ENCODE data around the gene PRMT2.

PRMT2 gene

DNA sequence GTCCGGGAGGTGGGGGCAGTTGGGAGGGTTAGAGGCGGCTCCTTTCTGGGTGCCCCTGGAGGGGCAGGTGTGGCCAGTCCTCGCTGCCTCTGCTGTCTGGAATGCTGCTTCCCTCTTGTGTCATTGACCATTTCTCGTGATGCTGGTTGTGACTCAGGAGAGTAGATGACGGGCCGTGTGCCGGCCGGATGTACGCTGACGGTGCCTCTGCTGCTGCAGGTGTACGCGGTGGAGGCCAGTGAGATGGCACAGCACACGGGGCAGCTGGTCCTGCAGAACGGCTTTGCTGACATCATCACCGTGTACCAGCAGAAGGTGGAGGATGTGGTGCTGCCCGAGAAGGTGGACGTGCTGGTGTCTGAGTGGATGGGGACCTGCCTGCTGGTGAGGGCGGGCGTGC lies 13.9 kb downstream of the PRMT2 start:
- H3K36me3 ChIP-seq (ENCODE audit: control insufficient read depth in 1 of 2, insufficient read depth in 2 of 2, low read length in 2 of 2) = peaks cover 53 to 63% of the 10 kb centered on the region in 2 experiments
- no peak overlapping the region for H3K4me3 ChIP-seq (ENCODE audit: low read depth, low read length)
- no peak overlapping the region for H4K8ac ChIP-seq (ENCODE audit: low read depth, low read length)
- no peak overlapping the region for H3K4me2 ChIP-seq (ENCODE audit: low read length)
- no peak overlapping the region for H2AFZ ChIP-seq (ENCODE audit: insufficient read depth, low read length, poor library complexity)
- H2AK5ac ChIP-seq (ENCODE audit: low read length) = no peak overlapping the region
- no peak overlapping the region for H2BK120ac ChIP-seq (ENCODE audit: insufficient read depth, low read length, poor library complexity)
- H3K9ac ChIP-seq (ENCODE audit: low read length) = no peak overlapping the region
- H3K4me1 ChIP-seq (ENCODE audit: control insufficient read depth in 1 of 2, insufficient read depth in 2 of 2, low read length in 2 of 2) = no peaks in the 10 kb centered on the region
- no peak overlapping the region for H3K4ac ChIP-seq (ENCODE audit: low read depth, low read length)
- no peak overlapping the region for H2BK5ac ChIP-seq (ENCODE audit: low read depth, low read length, poor library complexity)
- H3K14ac ChIP-seq (ENCODE audit: low read length) = no peak overlapping the region
- H3K79me2 ChIP-seq (ENCODE audit: control insufficient read depth, insufficient read depth, low read length, poor library complexity) = no peaks in the 10 kb centered on the region
- peak; percentile 71 to 90 for DNase-seq
- no peak overlapping the region for H3K27ac ChIP-seq (ENCODE audit: low read depth, low read length)
- H3K9me3 ChIP-seq (ENCODE audit: insufficient read depth, low read depth, low read length) = peaks cover 6% of the 10 kb centered on the region
- WGBS (ENCODE audit: extremely low coverage, insufficient coverage, insufficient read length) = no CpG with 5 or more reads among the region's 19 CpGs
- no peak overlapping the region for H3K23ac ChIP-seq (ENCODE audit: low read length)
- H3K18ac ChIP-seq (ENCODE audit: low read length) = no peak overlapping the region
- H4K91ac ChIP-seq (ENCODE audit: low read depth, low read length) = no peak overlapping the region
- H3K27me3 ChIP-seq (ENCODE audit: insufficient read depth, low read length) = no peaks in the 10 kb centered on the region
- H4K12ac ChIP-seq (ENCODE audit: low read depth, low read length) = no peak overlapping the region
- H3K79me1 ChIP-seq (ENCODE audit: low read length) = no peaks in the 10 kb centered on the region
- H2BK12ac ChIP-seq (ENCODE audit: low read length) = no peak overlapping the region

DNA sequence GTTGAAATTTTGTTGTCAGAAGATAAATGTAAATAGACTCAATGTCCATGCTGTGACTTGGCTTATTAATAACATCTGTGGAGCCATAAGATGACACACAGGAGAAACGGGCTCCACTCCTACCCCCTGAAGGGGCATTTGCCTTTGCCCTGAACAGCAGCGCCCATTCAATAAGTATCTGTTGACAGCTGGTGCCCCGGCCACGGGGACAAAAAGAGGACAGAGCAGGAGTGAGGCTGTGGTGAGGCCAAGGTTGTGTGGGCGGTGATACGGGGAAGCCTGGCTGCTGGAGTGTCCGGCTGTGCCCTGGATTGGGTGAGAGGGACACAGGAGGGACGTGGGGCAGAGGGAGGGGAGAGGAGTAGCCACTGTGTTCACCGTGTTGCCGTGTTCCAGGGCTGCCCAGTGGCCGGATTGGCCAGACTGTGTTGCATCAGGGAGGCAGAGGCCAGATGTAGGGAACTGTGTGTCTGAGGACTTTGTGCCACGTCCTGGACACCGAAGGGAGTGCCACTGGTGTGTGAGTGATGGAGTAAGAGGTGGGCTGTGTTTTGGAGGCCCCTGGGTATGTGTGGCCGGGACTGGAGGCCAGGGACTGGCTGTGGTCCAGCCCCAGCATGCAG lies 15.1 kb downstream of the PRMT2 start:
- Histone ChIP-seq H3K4me1 (ENCODE audit: control insufficient read depth in 1 of 2, insufficient read depth in 2 of 2, low read length in 2 of 2) (no peaks in the 10 kb centered on the region), H3K4ac (ENCODE audit: low read depth, low read length) (no peak overlapping the region), H4K12ac (ENCODE audit: low read depth, low read length) (no peak overlapping the region), H3K18ac (ENCODE audit: low read length) (peak overlapping the region; percentile 41), H3K27me3 (ENCODE audit: insufficient read depth, low read length) (no peaks in the 10 kb centered on the region), H3K23ac (ENCODE audit: low read length) (no peak overlapping the region), H3K4me3 (ENCODE audit: low read depth, low read length) (no peak overlapping the region), H2BK5ac (ENCODE audit: low read depth, low read length, poor library complexity) (no peak overlapping the region), H4K91ac (ENCODE audit: low read depth, low read length) (no peak overlapping the region), H2BK120ac (ENCODE audit: insufficient read depth, low read length, poor library complexity) (no peak overlapping the region), H3K27ac (ENCODE audit: low read depth, low read length) (no peak overlapping the region), H2AFZ (ENCODE audit: insufficient read depth, low read length, poor library complexity) (no peak overlapping the region), H3K4me2 (ENCODE audit: low read length) (no peak overlapping the region), H2BK12ac (ENCODE audit: low read length) (no peak overlapping the region), H2AK5ac (ENCODE audit: low read length) (no peak overlapping the region), H4K8ac (ENCODE audit: low read depth, low read length) (no peak overlapping the region), H3K79me2 (ENCODE audit: control insufficient read depth, insufficient read depth, low read length, poor library complexity) (no peaks in the 10 kb centered on the region), H3K36me3 (ENCODE audit: control insufficient read depth in 1 of 2, insufficient read depth in 2 of 2, low read length in 2 of 2) (peaks cover 52 to 58% of the 10 kb centered on the region in 2 experiments), H3K79me1 (ENCODE audit: low read length) (no peaks in the 10 kb centered on the region), H3K9ac (ENCODE audit: low read length) (no peak overlapping the region), H3K14ac (ENCODE audit: low read length) (no peak overlapping the region), H3K9me3 (ENCODE audit: insufficient read depth, low read depth, low read length) (peaks cover 6% of the 10 kb centered on the region)
- DNase-seq = no peak
- no CpG with 5 or more reads among the region's 14 CpGs for WGBS (ENCODE audit: extremely low coverage, insufficient coverage, insufficient read length)

DNA sequence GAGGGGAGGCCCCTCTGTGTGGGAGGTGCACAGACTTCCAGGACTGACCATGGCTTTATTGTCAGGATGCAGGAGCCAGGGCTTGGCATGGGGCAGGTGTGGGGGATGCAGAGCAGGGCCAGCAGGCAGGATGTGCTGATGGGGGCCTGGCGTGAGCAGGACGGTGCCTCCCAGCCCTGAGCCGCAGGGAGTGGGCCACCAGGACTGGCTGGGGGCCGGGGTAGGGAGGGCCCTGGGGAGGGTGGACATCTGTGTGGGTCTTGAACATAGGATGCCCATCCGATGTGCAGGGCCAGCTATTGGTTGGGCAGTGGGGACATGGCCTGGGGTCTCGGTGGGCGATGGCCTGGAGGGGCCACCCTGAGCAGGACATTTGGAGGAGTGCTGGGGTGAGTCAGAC lies 15.6 kb downstream of the PRMT2 start:
- Histone ChIP-seq H4K8ac (ENCODE audit: low read depth, low read length) (no peak overlapping the region), H3K18ac (ENCODE audit: low read length) (peak overlapping the region; percentile 34), H2AK5ac (ENCODE audit: low read length) (no peak overlapping the region), H3K79me2 (ENCODE audit: control insufficient read depth, insufficient read depth, low read length, poor library complexity) (no peaks in the 10 kb centered on the region), H2BK120ac (ENCODE audit: insufficient read depth, low read length, poor library complexity) (no peak overlapping the region), H3K4me3 (ENCODE audit: low read depth, low read length) (no peak overlapping the region), H3K4me1 (ENCODE audit: control insufficient read depth in 1 of 2, insufficient read depth in 2 of 2, low read length in 2 of 2) (no peaks in the 10 kb centered on the region), H3K9ac (ENCODE audit: low read length) (no peak overlapping the region), H3K27ac (ENCODE audit: low read depth, low read length) (no peak overlapping the region), H3K27me3 (ENCODE audit: insufficient read depth, low read length) (no peaks in the 10 kb centered on the region), H4K12ac (ENCODE audit: low read depth, low read length) (no peak overlapping the region), H4K91ac (ENCODE audit: low read depth, low read length) (no peak overlapping the region), H3K36me3 (ENCODE audit: control insufficient read depth in 1 of 2, insufficient read depth in 2 of 2, low read length in 2 of 2) (peaks cover 50 to 56% of the 10 kb centered on the region in 2 experiments), H3K9me3 (ENCODE audit: insufficient read depth, low read depth, low read length) (peaks cover 6% of the 10 kb centered on the region), H2BK5ac (ENCODE audit: low read depth, low read length, poor library complexity) (no peak overlapping the region), H3K23ac (ENCODE audit: low read length) (no peak overlapping the region), H3K14ac (ENCODE audit: low read length) (no peak overlapping the region), H3K4me2 (ENCODE audit: low read length) (no peak overlapping the region), H3K4ac (ENCODE audit: low read depth, low read length) (no peak overlapping the region), H2AFZ (ENCODE audit: insufficient read depth, low read length, poor library complexity) (no peak overlapping the region), H2BK12ac (ENCODE audit: low read length) (no peak overlapping the region), H3K79me1 (ENCODE audit: low read length) (no peaks in the 10 kb centered on the region)
- no peak for DNase-seq
- WGBS (ENCODE audit: extremely low coverage, insufficient coverage, insufficient read length) = no CpG with 5 or more reads among the region's 7 CpGs

DNA sequence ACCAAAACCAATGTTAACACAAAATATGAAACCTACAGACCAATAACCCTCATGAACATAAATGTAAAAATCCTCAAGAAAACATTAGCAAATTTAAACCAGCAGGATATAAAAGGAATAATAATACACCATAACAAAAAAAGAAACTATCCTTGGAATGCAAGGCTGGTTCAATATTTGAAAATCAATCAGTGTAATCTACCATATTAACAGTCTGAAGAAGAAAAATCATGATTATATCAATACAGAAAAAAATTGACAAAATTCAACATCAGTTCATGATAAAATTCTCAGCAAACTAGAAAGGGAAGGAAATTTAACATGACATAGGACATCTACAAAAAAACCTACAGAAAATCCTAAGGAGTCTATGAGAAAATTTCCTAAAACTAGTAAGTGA lies 19.8 kb downstream of the PRMT2 start:
- H3K4me3 ChIP-seq (ENCODE audit: low read depth, low read length) = no peak overlapping the region
- no peak overlapping the region for H4K12ac ChIP-seq (ENCODE audit: low read depth, low read length)
- no peak overlapping the region for H3K4me2 ChIP-seq (ENCODE audit: low read length)
- no peaks in the 10 kb centered on the region for H3K79me2 ChIP-seq (ENCODE audit: control insufficient read depth, insufficient read depth, low read length, poor library complexity)
- no peak overlapping the region for H4K91ac ChIP-seq (ENCODE audit: low read depth, low read length)
- peaks cover 37 to 48% of the 10 kb centered on the region in 2 experiments for H3K36me3 ChIP-seq (ENCODE audit: control insufficient read depth in 1 of 2, insufficient read depth in 2 of 2, low read length in 2 of 2)
- H3K79me1 ChIP-seq (ENCODE audit: low read length) = no peaks in the 10 kb centered on the region
- no peak overlapping the region for H4K8ac ChIP-seq (ENCODE audit: low read depth, low read length)
- no peak overlapping the region for H3K14ac ChIP-seq (ENCODE audit: low read length)
- H3K27ac ChIP-seq (ENCODE audit: low read depth, low read length) = no peak overlapping the region
- no peaks in the 10 kb centered on the region for H3K27me3 ChIP-seq (ENCODE audit: insufficient read depth, low read length)
- peaks cover 8% of the 10 kb centered on the region for H3K9me3 ChIP-seq (ENCODE audit: insufficient read depth, low read depth, low read length)
- H2AFZ ChIP-seq (ENCODE audit: insufficient read depth, low read length, poor library complexity) = no peak overlapping the region
- no peak overlapping the region for H3K23ac ChIP-seq (ENCODE audit: low read length)
- no peak overlapping the region for H3K4ac ChIP-seq (ENCODE audit: low read depth, low read length)
- no peak overlapping the region for H3K9ac ChIP-seq (ENCODE audit: low read length)
- no peak overlapping the region for H2BK120ac ChIP-seq (ENCODE audit: insufficient read depth, low read length, poor library complexity)
- H2BK5ac ChIP-seq (ENCODE audit: low read depth, low read length, poor library complexity) = no peak overlapping the region
- H3K4me1 ChIP-seq (ENCODE audit: control insufficient read depth in 1 of 2, insufficient read depth in 2 of 2, low read length in 2 of 2) = peaks cover 0 to 2% of the 10 kb centered on the region in 2 experiments
- H3K18ac ChIP-seq (ENCODE audit: low read length) = no peak overlapping the region
- no peak overlapping the region for H2BK12ac ChIP-seq (ENCODE audit: low read length)
- no peak overlapping the region for H2AK5ac ChIP-seq (ENCODE audit: low read length)
- DNase-seq = no peak
